Stimulated activated CD8-positive, alpha-beta memory T cell treated with anti-CD3 and anti-CD28 coated beads, Interleukin-4, amount 100 ng/mL, for 24 hours (primary cell): ENCODE measurements around the gene TCERG1L.

Source experiments
- DNase-seq: peaks from one replicate; pipeline ENCODE4 v3.0.0-alpha.2; 2020; ENCODE audit warnings: low read depth

TCERG1L gene

GRCh38 chr10:131124945-131125344, 186.6 kb downstream of the TCERG1L start:
- DNase-seq, result no peak

GRCh38 chr10:131123496-131123895, 188.0 kb downstream of the TCERG1L start:
- no peak for DNase-seq

GRCh38 chr10:131121511-131122035, 189.9 kb downstream of the TCERG1L start:
- DNase-seq, result no peak

- DNase-seq, result no peak
Measured at GRCh38 chr10:131119626-131120355, 191.7 kb downstream of the TCERG1L start.

- DNase-seq, result no peak
Measured at GRCh38 chr10:131117416-131118212, 193.9 kb downstream of the TCERG1L start.

GRCh38 chr10:131116991-131117375, 194.5 kb downstream of the TCERG1L start:
- no peak for DNase-seq

GRCh38 chr10:131116216-131116990, 195.1 kb downstream of the TCERG1L start:
- no peak for DNase-seq

GRCh38 chr10:131115801-131116200, 195.7 kb downstream of the TCERG1L start:
- no peak for DNase-seq

GRCh38 chr10:131115321-131115720, 196.2 kb downstream of the TCERG1L start:
- no peak for DNase-seq

GRCh38 chr10:131114846-131115245, 196.7 kb downstream of the TCERG1L start:
- DNase-seq, result no peak

- DNase-seq, result no peak
Measured at GRCh38 chr10:131113709-131114291, 197.7 kb downstream of the TCERG1L start.

GRCh38 chr10:131113165-131113564, 198.4 kb downstream of the TCERG1L start:
- no peak for DNase-seq

- no peak for DNase-seq
Measured at GRCh38 chr10:131112691-131113090, 198.8 kb downstream of the TCERG1L start.

- DNase-seq, result no peak
Measured at GRCh38 chr10:131111471-131112080, 199.9 kb downstream of the TCERG1L start.

- no peak for DNase-seq
Measured at GRCh38 chr10:131111007-131111406, 200.5 kb downstream of the TCERG1L start.

GRCh38 chr10:131110241-131110783, 201.2 kb downstream of the TCERG1L start:
- no peak for DNase-seq

- no peak for DNase-seq
Measured at GRCh38 chr10:131109726-131110125, 201.8 kb downstream of the TCERG1L start.

- no peak for DNase-seq
Measured at GRCh38 chr10:131109291-131109690, 202.2 kb downstream of the TCERG1L start.

- DNase-seq, result no peak
Measured at GRCh38 chr10:131107970-131108369, 203.6 kb downstream of the TCERG1L start.

GRCh38 chr10:131102676-131103075, 208.8 kb downstream of the TCERG1L start:
- DNase-seq, result no peak

- DNase-seq, result no peak
Measured at GRCh38 chr10:131102147-131102546, 209.4 kb downstream of the TCERG1L start.
